Activated naive CD8-positive, alpha-beta T cell treated with anti-CD3 and anti-CD28 coated beads, Interleukin-2, amount 10 ng/mL, durations not matched to agents 7 days and 5 days (primary cell): ENCODE results near the gene LST1. TPM values are rescaled to one million over a fixed set of nuclear protein-coding genes. Genes with fewer than 3 reads are reported as not detected.
A peak's percentile ranks its signal among the peaks of the same experiment; 100 is the strongest.

Experiments used
- ATAC-seq: fragments of 150-1000 bp; cut with Tn5 transposase; one replicate; pipeline ENCODE4 v1.10.0; 2021; ENCODE audit warnings: low read depth, moderate library complexity
- POLR2A ChIA-PET: fragments of 350-600 bp; sonication (Branson Sonifier 250); formaldehyde crosslinking; loops from one replicate; lab custom pipeline; 2021; ENCODE audit warnings: antibody characterized with exemption; lab: Charles Lee
- DNase-seq: peaks from one replicate; pipeline ENCODE4 v3.0.0; 2021
- H3K27ac Mint-ChIP-seq: one replicate; pipeline ENCODE4 v1.8.0; 2022; ENCODE audit warnings: mild to moderate bottlenecking, mixed read lengths
- H3K27me3 Mint-ChIP-seq: one replicate; pipeline ENCODE4 v1.8.0; 2022; ENCODE audit warnings: mild to moderate bottlenecking, moderate library complexity, mixed read lengths
- H3K36me3 Mint-ChIP-seq: one replicate; pipeline ENCODE4 v1.8.0; 2021; ENCODE audit warnings: mild to moderate bottlenecking, mixed read lengths
- H3K4me1 Mint-ChIP-seq: one replicate; pipeline ENCODE4 v1.8.0; 2021; ENCODE audit warnings: mixed read lengths
- H3K4me3 Mint-ChIP-seq: one replicate; pipeline ENCODE4 v1.8.0; 2022; ENCODE audit warnings: mild to moderate bottlenecking, moderate library complexity, mixed read lengths
- H3K9me3 Mint-ChIP-seq: one replicate; pipeline ENCODE4 v1.8.0; 2021; ENCODE audit warnings: mixed read lengths
- total RNA-seq, 2 experiments: library from RNA; stranded (reverse); gene quantifications; one replicate each; pipeline ENCODE4 v1.2.3, GENCODE V29; 2021

Gene LST1
- total RNA-seq, 2 experiments from 2014 or later: 91.8 to 105 TPM

- no peak overlapping the region for H3K4me3 Mint-ChIP-seq
Measured at GRCh38 chr6:31569861-31570536, 16.1 kb upstream of the LST1 start.

GRCh38 chr6:31572041-31572911 is 13.8 kb upstream of the LST1 start, which contains the start of gene LTA:
TSS of gene LTA (plus strand) at chr6:31572289. CDS start at chr6:31572743, 454 bp downstream.
- peaks cover 21% of the 10 kb centered on the region for H3K36me3 Mint-ChIP-seq
- ATAC-seq: peak; percentile 63
- POLR2A ChIA-PET: interaction anchor here (0.8 to 16.0 kb wide), 9 partner anchors 8 to 26 kb away, joined by 3 to 481 read pairs (median 4); partner anchors contain the start of genes LST1, LTB, NCR3 and TNF
- no peaks in the 10 kb centered on the region for H3K9me3 Mint-ChIP-seq
- peak; percentile 82 for DNase-seq
- peaks cover 16% of the 10 kb centered on the region for H3K27me3 Mint-ChIP-seq
- H3K4me3 Mint-ChIP-seq: peak within 1 kb of the TSS; percentile 100
- H3K27ac Mint-ChIP-seq: peak within 1 kb of the TSS; percentile 100
- peaks cover 88% of the 10 kb centered on the region for H3K4me1 Mint-ChIP-seq

More at GRCh38 chr6:31569861-31570536, 16.1 kb upstream of the LST1 start:
- POLR2A ChIA-PET: interaction anchor here (0.7 to 7.6 kb wide), 9 partner anchors 10 to 202 kb away, joined by 3 to 87 read pairs (median 5); partner anchors contain the start of genes LTB, NCR3, NFKBIL1 and TNF
- DNase-seq: no peak
- peaks cover 25% of the 10 kb centered on the region for H3K27me3 Mint-ChIP-seq
- peaks cover 4% of the 10 kb centered on the region for H3K36me3 Mint-ChIP-seq
- H3K27ac Mint-ChIP-seq: no peak overlapping the region
- ATAC-seq: no peak
- H3K4me1 Mint-ChIP-seq: peaks cover 67% of the 10 kb centered on the region
- H3K9me3 Mint-ChIP-seq: no peaks in the 10 kb centered on the region

- DNase-seq: no peak
- Mint-ChIP-seq H3K27me3 (peaks cover 14% of the 10 kb centered on the region), H3K36me3 (peaks cover 26% of the 10 kb centered on the region), H3K4me1 (peaks cover 83% of the 10 kb centered on the region), H3K4me3 (peak overlapping the region; percentile 100), H3K9me3 (no peaks in the 10 kb centered on the region), H3K27ac (peak overlapping the region; percentile 100)
- ATAC-seq: no peak
- POLR2A ChIA-PET: interaction anchor here (0.7 to 16.0 kb wide), 8 partner anchors 7 to 26 kb away, joined by 3 to 481 read pairs (median 5); partner anchors contain the start of genes LST1, LTB, NCR3 and NFKBIL1
Measured at GRCh38 chr6:31573239-31574105, 12.6 kb upstream of the LST1 start.

GRCh38 chr6:31574106-31575061 is 11.7 kb upstream of the LST1 start:
- Mint-ChIP-seq H3K4me3 (peak overlapping the region; percentile 90), H3K27me3 (peaks cover 12% of the 10 kb centered on the region), H3K36me3 (peaks cover 33% of the 10 kb centered on the region), H3K27ac (no peak overlapping the region), H3K4me1 (peaks cover 83% of the 10 kb centered on the region), H3K9me3 (no peaks in the 10 kb centered on the region)
- ATAC-seq (no peak), DNase-seq (no peak)
- POLR2A ChIA-PET: interaction anchor here (0.7 to 16.0 kb wide), 12 partner anchors 6 to 252 kb away, joined by 3 to 481 read pairs (median 6); partner anchors contain the start of genes DDX39B, LSM2, LST1 and LTA

- Mint-ChIP-seq H3K36me3 (peaks cover 40% of the 10 kb centered on the region), H3K4me1 (peaks cover 81% of the 10 kb centered on the region), H3K27ac (peak within 1 kb of the TSS; percentile 81), H3K9me3 (no peaks in the 10 kb centered on the region), H3K4me3 (peak within 1 kb of the TSS; percentile 90), H3K27me3 (peaks cover 3% of the 10 kb centered on the region)
- POLR2A ChIA-PET: interaction anchor here (0.6 to 16.0 kb wide), 14 partner anchors 7 to 260 kb away, joined by 3 to 481 read pairs (median 5); partner anchors contain the start of genes DDX39B, LSM2, LST1 and LTA
- ATAC-seq (peak; percentile 12), DNase-seq (peak; percentile 71)
Measured at GRCh38 chr6:31575335-31575901, 10.7 kb upstream of the LST1 start, which contains the start of gene TNF. TSS of gene TNF (plus strand) at chr6:31575565. CDS start at chr6:31575742, 177 bp downstream.

- Mint-ChIP-seq H3K4me1 (peaks cover 78% of the 10 kb centered on the region), H3K4me3 (peak overlapping the region; percentile 90), H3K27me3 (peaks cover 3% of the 10 kb centered on the region), H3K27ac (peak overlapping the region; percentile 81), H3K36me3 (peaks cover 46% of the 10 kb centered on the region), H3K9me3 (no peaks in the 10 kb centered on the region)
- ATAC-seq (no peak), DNase-seq (no peak)
- POLR2A ChIA-PET: interaction anchor here (0.6 to 16.0 kb wide), 14 partner anchors 8 to 259 kb away, joined by 3 to 481 read pairs (median 6); partner anchors contain the start of genes ATP6V1G2, DDX39B, LST1 and LTA
Measured at GRCh38 chr6:31575952-31576685, 10.0 kb upstream of the LST1 start.

- H3K36me3 Mint-ChIP-seq: peaks cover 55% of the 10 kb centered on the region
Measured at GRCh38 chr6:31576897-31577578, 9.0 kb upstream of the LST1 start.

GRCh38 chr6:31577579-31577966 is 8.5 kb upstream of the LST1 start:
- H3K4me1 Mint-ChIP-seq: peaks cover 69% of the 10 kb centered on the region
- POLR2A ChIA-PET: interaction anchor here (1.1 to 16.0 kb wide), 5 partner anchors 9 to 45 kb away, joined by 3 to 481 read pairs (median 87); partner anchors contain the start of genes ATP6V1G2, LST1, LTA and NCR3

More at GRCh38 chr6:31576897-31577578, 9.0 kb upstream of the LST1 start:
- peak overlapping the region; percentile 90 for H3K4me3 Mint-ChIP-seq
- DNase-seq: peak; percentile 62
- H3K9me3 Mint-ChIP-seq: no peaks in the 10 kb centered on the region
- no peak for ATAC-seq
- peaks cover 70% of the 10 kb centered on the region for H3K4me1 Mint-ChIP-seq
- POLR2A ChIA-PET: interaction anchor here (0.9 to 16.0 kb wide), 6 partner anchors 9 to 45 kb away, joined by 3 to 481 read pairs (median 50); partner anchors contain the start of genes ATP6V1G2, LST1, LTA and NCR3
- H3K27me3 Mint-ChIP-seq: peaks cover 3% of the 10 kb centered on the region
- H3K27ac Mint-ChIP-seq: peak overlapping the region; percentile 81

GRCh38 chr6:31578184-31579118 is 7.6 kb upstream of the LST1 start:
- Mint-ChIP-seq H3K9me3 (no peaks in the 10 kb centered on the region), H3K4me3 (peak overlapping the region; percentile 97), H3K36me3 (peaks cover 61% of the 10 kb centered on the region), H3K27ac (peak overlapping the region; percentile 58), H3K4me1 (peaks cover 67% of the 10 kb centered on the region), H3K27me3 (peaks cover 2% of the 10 kb centered on the region)
- DNase-seq (no peak), ATAC-seq (no peak)
- POLR2A ChIA-PET: interaction anchor here (10.7 to 16.0 kb wide), 3 partner anchors 10 to 20 kb away, joined by 87 to 481 read pairs (median 101); partner anchors contain the start of genes LST1, LTA and NCR3

More at GRCh38 chr6:31577579-31577966, 8.5 kb upstream of the LST1 start:
- H3K36me3 Mint-ChIP-seq: peaks cover 58% of the 10 kb centered on the region
- DNase-seq (no peak), ATAC-seq (no peak)
- peak overlapping the region; percentile 81 for H3K27ac Mint-ChIP-seq
- H3K9me3 Mint-ChIP-seq: no peaks in the 10 kb centered on the region
- H3K27me3 Mint-ChIP-seq: peaks cover 3% of the 10 kb centered on the region
- peak overlapping the region; percentile 90 for H3K4me3 Mint-ChIP-seq
